ENCODE measurements around the gene ELF2. TPM values are rescaled to one million over a fixed set of nuclear protein-coding genes. Genes with fewer than 3 reads are reported as not detected.

Gene ELF2
- total and polyA plus RNA-seq, 2 donors (not counting 3 experiments of a cell fraction or from before 2014, with no cell fraction given): 16.4 to 35.1 TPM

GRCh38 chr4:139036885-139037284 is 140.1 kb downstream of the ELF2 start:
- Histone ChIP-seq H3K27ac (ENCODE audit: insufficient read depth, low read depth, low read length) (no peak overlapping the region), H3K36me3 (ENCODE audit: control insufficient read depth in 2 of 2, extremely low read depth in 1 of 2, insufficient read depth in 2 of 2, low read length in 2 of 2) (peaks cover 0 to 5% of the 10 kb centered on the region in 2 experiments), H3K79me2 (ENCODE audit: control insufficient read depth, insufficient read depth, low read length) (peaks cover 92% of the 10 kb centered on the region), H4K20me1 (replicated peaks; ENCODE audit: control insufficient read depth, extremely low read depth, insufficient read depth, low read length) (peaks cover 7% of the 10 kb centered on the region), H3K4me1 (ENCODE audit: control insufficient read depth, extremely low read depth, insufficient read depth, low read length) (peaks cover 15% of the 10 kb centered on the region), H2AFZ (ENCODE audit: low read depth, low read length) (no peak overlapping the region), H3K9me3 (replicated peaks; ENCODE audit: control insufficient read depth, insufficient read depth, low read length) (no peaks in the 10 kb centered on the region), H3K4me3 (replicated peaks in 1 of 3; ENCODE audit: insufficient read depth in 1 of 3, low read depth in 1 of 3, low read length in 3 of 3) (no peak overlapping the region), H3K9ac (replicated peaks; ENCODE audit: extremely low read depth, insufficient read depth, low read length) (no peak overlapping the region), H3K27me3 (ENCODE audit: control insufficient read depth in 2 of 2, insufficient read depth in 2 of 2, low read length in 2 of 2) (no peaks in the 10 kb centered on the region), H3K9me1 (replicated peaks; ENCODE audit: control insufficient read depth, extremely low read depth, insufficient read depth, low read length) (no peaks in the 10 kb centered on the region), H3K4me2 (ENCODE audit: insufficient read depth, low read length) (no peak overlapping the region)
- ChIA-PET POLR2A (no interaction called here), CTCF (no interaction called here)
- BruUV-seq (replicated peaks): no TSS peak
- FAIRE-seq (no peak), DNase-seq (ENCODE audit: low read depth, low spot score) (no peak)
- intact Hi-C loops (cut with micrococcal nuclease): no loop called here
- dilution Hi-C loops (cut with MboI; ENCODE audit: extremely low pct_ligation_motif_present, low sequenced_read_pairs): no loop called here
- TF ChIP-seq FOS (IDR thresholded peaks at IDR 0.05; ENCODE audit: borderline replicate concordance, insufficient read depth, low read length): no peak
- TF ChIP-seq MYC (IDR thresholded peaks at IDR 0.05; ENCODE audit: low read depth, low read length): no peak
- TF ChIP-seq JUN (IDR thresholded peaks at IDR 0.05; ENCODE audit: borderline replicate concordance, insufficient read depth, insufficient read length, low read depth): no peak
- no peak for TF ChIP-seq CTCF (IDR thresholded peaks at IDR 0.05; ENCODE audit: extremely low read depth in 1 of 2, insufficient read depth in 1 of 2, low read depth in 1 of 2, low read length in 2 of 2)
- TF ChIP-seq POLR2A (IDR thresholded peaks at IDR 0.05; ENCODE audit: low read depth, low read length): no peak
- no peak for TF ChIP-seq POLR2AphosphoS5 (IDR thresholded peaks at IDR 0.05; ENCODE audit: insufficient read depth, low read depth, low read length)
- no peak for TF ChIP-seq EZH2 (IDR thresholded peaks at IDR 0.05; ENCODE audit: borderline replicate concordance, low read depth, low read length, severe bottlenecking)
- TF ChIP-seq MAX (IDR thresholded peaks at IDR 0.05; ENCODE audit: insufficient read depth, insufficient read length): no peak
- TF ChIP-seq GATA2 (IDR thresholded peaks at IDR 0.05; ENCODE audit: insufficient read depth, insufficient read length, low read depth, low read length): no peak
